Cardiac muscle cell (in vitro differentiated cells and primary cell): Measurements from ENCODE around the gene ABCF2. TPM values are rescaled to one million over a fixed set of nuclear protein-coding genes. Genes with fewer than 3 reads are reported as not detected.

Experiments used
- DNase-seq, 2 donors: peaks; one replicate each; pipeline versions ENCODE4 v3.0.0 to v3.0.0-alpha.2; 2010 to 2017; ENCODE audit warnings: low read depth in 1 of 2, low spot score in 1 of 2
- H3K27ac ChIP-seq: fragments of 200-600 bp; sonication (generic); 2 replicates; pipeline ENCODE4 v1.5.1; 2016
- H3K27me3 ChIP-seq: fragments of 200-600 bp; sonication (generic); 2 replicates; pipeline ENCODE4 v1.6.0; 2016; ENCODE audit warnings: control low read depth
- H3K36me3 ChIP-seq: fragments of 200-600 bp; sonication (generic); 2 replicates; pipeline ENCODE4 v1.5.1; 2016; ENCODE audit warnings: control low read depth
- H3K4me1 ChIP-seq: fragments of 200-600 bp; sonication (generic); 2 replicates; pipeline ENCODE4 v1.8.1; 2017; ENCODE audit warnings: low read depth, mild to moderate bottlenecking, mixed run types
- H3K4me3 ChIP-seq: fragments of 200-600 bp; sonication (generic); 2 replicates; pipeline ENCODE4 v1.5.1; 2016; ENCODE audit warnings: mild to moderate bottlenecking
- H3K9me3 ChIP-seq: fragments of 200-600 bp; sonication (generic); 2 replicates; pipeline ENCODE4 v1.5.1; 2017; ENCODE audit warnings: low read depth, mild to moderate bottlenecking, control low read depth
- CTCF ChIP-seq: IDR thresholded peaks from 2 replicates; pipeline ENCODE4 v1.5.1; 2012; ENCODE audit warnings: low read depth, mild to moderate bottlenecking, low read length
- polyA plus RNA-seq: library from polyadenylated mRNA; unstranded; fragments of >200 nt; fragmentation: Nextera tagmentation; extraction: Ambion mirVana; gene quantifications from 2 replicates; pipeline ENCODE4 v1.2.1, GENCODE V29; 2016
- total RNA-seq: library from RNA; depleted of rRNA; stranded (reverse); fragments of >200 nt; gene quantifications from 2 replicates; pipeline ENCODE4 v1.2.3, GENCODE V29; 2016

The ABCF2 gene
- total and polyA plus RNA-seq, 2 experiments from 2014 or later = 32.7 to 34.3 TPM

GRCh38 chr7:151255390-151255789 is 28.4 kb upstream of the ABCF2 start:
- Histone ChIP-seq H3K27ac (no peak overlapping the region), H3K4me3 (no peak overlapping the region), H3K36me3 (no peaks in the 10 kb centered on the region), H3K4me1 (peaks cover 23% of the 10 kb centered on the region), H3K9me3 (no peaks in the 10 kb centered on the region), H3K27me3 (no peaks in the 10 kb centered on the region)
- no peak for TF ChIP-seq CTCF
- DNase-seq = no peak

GRCh38 chr7:151254851-151255250 is 27.8 kb upstream of the ABCF2 start:
- Histone ChIP-seq H3K4me1 (peaks cover 28% of the 10 kb centered on the region), H3K27me3 (no peaks in the 10 kb centered on the region)

DNA sequence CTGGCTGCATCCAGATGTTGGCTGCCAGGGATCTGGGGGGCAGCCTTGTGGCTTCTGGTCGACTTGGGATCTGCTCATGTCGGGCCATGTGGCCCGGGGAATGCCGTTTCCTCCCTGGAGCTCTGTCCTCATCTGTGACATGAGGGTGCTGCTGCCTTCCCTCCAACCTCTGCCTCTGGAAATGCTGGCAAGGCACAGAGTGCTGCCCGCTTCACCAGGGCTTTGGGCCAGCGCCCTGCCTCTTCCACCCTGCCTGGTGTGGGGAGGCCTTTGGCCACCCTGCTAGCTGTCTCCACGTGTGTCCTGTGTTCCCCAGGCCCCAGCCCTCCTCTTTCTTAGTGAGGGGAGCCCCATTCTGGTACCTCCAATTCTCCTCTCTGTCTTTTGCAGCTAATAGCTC is 27.3 kb upstream of the ABCF2 start:
- H3K4me1 ChIP-seq = peaks cover 34% of the 10 kb centered on the region

More at GRCh38 chr7:151254851-151255250, 27.8 kb upstream of the ABCF2 start:
- H3K27ac ChIP-seq = no peak overlapping the region
- DNase-seq = no peak
- TF ChIP-seq CTCF = no peak
- no peaks in the 10 kb centered on the region for H3K36me3 ChIP-seq
- no peak overlapping the region for H3K4me3 ChIP-seq
- no peaks in the 10 kb centered on the region for H3K9me3 ChIP-seq

DNA sequence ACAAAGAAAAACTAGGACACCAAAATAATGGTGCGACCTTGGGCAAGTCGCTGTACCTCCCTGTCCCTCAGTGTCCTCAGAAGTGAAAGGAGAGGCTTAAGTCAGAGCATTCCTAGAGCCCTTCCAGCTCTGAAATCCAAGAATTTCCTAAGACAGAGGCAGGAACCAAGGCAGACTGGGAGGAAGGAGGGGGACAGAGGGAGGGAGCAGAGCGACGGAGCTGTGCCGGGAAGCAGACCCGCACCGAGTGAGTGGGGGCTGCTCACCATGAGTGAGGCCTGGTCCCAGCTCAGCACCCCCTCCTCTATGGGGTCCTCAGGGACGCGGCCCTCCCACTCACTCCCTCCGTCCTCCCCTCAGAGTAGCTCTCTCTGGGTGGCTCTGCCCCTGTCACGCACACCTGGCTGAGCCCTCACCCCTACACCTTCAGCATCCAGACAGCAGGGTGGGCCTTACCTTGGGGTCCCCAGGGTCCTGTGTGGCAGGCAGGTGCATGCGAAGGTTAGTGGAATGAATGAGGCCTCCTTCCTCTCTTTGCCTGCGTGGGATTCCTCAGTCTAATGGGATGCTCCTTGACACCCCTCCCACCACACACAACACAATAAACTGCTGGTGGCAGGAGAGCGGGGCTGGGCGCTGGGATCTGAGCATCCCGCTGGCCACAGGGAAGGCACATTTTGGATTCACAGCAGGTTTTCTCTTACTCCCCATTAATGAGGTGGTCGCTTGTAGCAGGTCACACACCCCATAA is 26.1 kb upstream of the ABCF2 start:
- H3K4me1 ChIP-seq = peaks cover 34% of the 10 kb centered on the region
- H3K27ac ChIP-seq = peak overlapping the region; percentile 96

More for the DNA sequence above, 27.3 kb upstream of the ABCF2 start:
- Histone ChIP-seq H3K4me3 (no peak overlapping the region), H3K9me3 (no peaks in the 10 kb centered on the region), H3K27me3 (no peaks in the 10 kb centered on the region), H3K27ac (no peak overlapping the region), H3K36me3 (no peaks in the 10 kb centered on the region)
- no peak for DNase-seq
- no peak for TF ChIP-seq CTCF

GRCh38 chr7:151252561-151252835 is 25.5 kb upstream of the ABCF2 start:
- Histone ChIP-seq H3K4me3 (peak overlapping the region; percentile 36), H3K27ac (peak overlapping the region; percentile 96), H3K36me3 (peaks cover 4% of the 10 kb centered on the region), H3K27me3 (no peaks in the 10 kb centered on the region), H3K4me1 (peaks cover 34% of the 10 kb centered on the region), H3K9me3 (no peaks in the 10 kb centered on the region)
- no peak for TF ChIP-seq CTCF
- DNase-seq = no peak

More for the DNA sequence above, 26.1 kb upstream of the ABCF2 start:
- no peak for TF ChIP-seq CTCF
- no peaks in the 10 kb centered on the region for H3K9me3 ChIP-seq
- no peak overlapping the region for H3K4me3 ChIP-seq
- no peaks in the 10 kb centered on the region for H3K27me3 ChIP-seq
- no peak for DNase-seq
- H3K36me3 ChIP-seq = peaks cover 4% of the 10 kb centered on the region
